ENCODE data around the gene GLDN.

DNA sequence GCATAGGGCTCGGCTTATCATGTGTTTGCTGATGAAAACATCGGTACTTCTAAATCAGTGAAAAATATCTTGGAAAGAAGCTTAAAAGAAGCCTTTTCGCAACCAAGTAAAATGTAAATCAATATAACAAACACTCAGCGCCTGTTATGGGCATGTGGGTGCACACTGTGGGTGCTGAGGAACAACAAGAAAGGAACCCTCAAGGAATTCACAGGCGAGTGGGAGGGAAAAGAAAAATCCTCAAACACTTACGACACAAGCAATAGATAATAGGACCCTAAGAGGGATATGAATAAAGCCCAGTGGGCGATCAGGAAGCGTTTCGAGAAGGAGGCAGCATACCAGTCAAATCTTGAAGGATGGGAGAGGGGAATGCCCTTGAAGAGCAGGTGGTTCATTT lies 21.9 kb downstream of the GLDN start:
- TF ChIP-seq NBN (IDR thresholded peaks at IDR 0.05) (no peak), YY1 (IDR thresholded peaks at IDR 0.05; ENCODE audit: low read depth, low read length) (no peak), LARP7 (IDR thresholded peaks at IDR 0.05) (no peak), GABPA (IDR thresholded peaks at IDR 0.05; ENCODE audit: low read depth) (no peak), SP1 (IDR thresholded peaks at IDR 0.05; ENCODE audit: low read depth, low read length) (no peak), ZNF384 (IDR thresholded peaks at IDR 0.05; ENCODE audit: borderline replicate concordance, low read depth, low read length) (no peak), POLR2AphosphoS5 (IDR thresholded peaks at IDR 0.05; ENCODE audit: low read length) (no peak), HDAC2 (IDR thresholded peaks at IDR 0.05) (no peak), BRCA1 (IDR thresholded peaks at IDR 0.05; ENCODE audit: low read depth, low read length) (no peak), RAD21 (IDR thresholded peaks at IDR 0.05; ENCODE audit: insufficient read depth, low read depth, low read length) (no peak), TAF1 (IDR thresholded peaks at IDR 0.05; ENCODE audit: borderline replicate concordance, low read depth, low read length) (no peak)
- TF ChIP-seq, protein P1, sequence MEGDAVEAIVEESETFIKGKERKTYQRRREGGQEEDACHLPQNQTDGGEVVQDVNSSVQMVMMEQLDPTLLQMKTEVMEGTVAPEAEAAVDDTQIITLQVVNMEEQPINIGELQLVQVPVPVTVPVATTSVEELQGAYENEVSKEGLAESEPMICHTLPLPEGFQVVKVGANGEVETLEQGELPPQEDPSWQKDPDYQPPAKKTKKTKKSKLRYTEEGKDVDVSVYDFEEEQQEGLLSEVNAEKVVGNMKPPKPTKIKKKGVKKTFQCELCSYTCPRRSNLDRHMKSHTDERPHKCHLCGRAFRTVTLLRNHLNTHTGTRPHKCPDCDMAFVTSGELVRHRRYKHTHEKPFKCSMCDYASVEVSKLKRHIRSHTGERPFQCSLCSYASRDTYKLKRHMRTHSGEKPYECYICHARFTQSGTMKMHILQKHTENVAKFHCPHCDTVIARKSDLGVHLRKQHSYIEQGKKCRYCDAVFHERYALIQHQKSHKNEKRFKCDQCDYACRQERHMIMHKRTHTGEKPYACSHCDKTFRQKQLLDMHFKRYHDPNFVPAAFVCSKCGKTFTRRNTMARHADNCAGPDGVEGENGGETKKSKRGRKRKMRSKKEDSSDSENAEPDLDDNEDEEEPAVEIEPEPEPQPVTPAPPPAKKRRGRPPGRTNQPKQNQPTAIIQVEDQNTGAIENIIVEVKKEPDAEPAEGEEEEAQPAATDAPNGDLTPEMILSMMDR (IDR thresholded peaks at IDR 0.05 in 2 of 3, conservative IDR thresholded peaks at IDR 0.05 in 1 of 3; ENCODE audit: control insufficient read depth in 2 of 3, extremely low read depth in 1 of 3, insufficient read depth in 1 of 3, low read depth in 3 of 3, low read length in 3 of 3): no peak
